Measurements from ENCODE around the gene RAB1B.

RAB1B gene

DNA sequence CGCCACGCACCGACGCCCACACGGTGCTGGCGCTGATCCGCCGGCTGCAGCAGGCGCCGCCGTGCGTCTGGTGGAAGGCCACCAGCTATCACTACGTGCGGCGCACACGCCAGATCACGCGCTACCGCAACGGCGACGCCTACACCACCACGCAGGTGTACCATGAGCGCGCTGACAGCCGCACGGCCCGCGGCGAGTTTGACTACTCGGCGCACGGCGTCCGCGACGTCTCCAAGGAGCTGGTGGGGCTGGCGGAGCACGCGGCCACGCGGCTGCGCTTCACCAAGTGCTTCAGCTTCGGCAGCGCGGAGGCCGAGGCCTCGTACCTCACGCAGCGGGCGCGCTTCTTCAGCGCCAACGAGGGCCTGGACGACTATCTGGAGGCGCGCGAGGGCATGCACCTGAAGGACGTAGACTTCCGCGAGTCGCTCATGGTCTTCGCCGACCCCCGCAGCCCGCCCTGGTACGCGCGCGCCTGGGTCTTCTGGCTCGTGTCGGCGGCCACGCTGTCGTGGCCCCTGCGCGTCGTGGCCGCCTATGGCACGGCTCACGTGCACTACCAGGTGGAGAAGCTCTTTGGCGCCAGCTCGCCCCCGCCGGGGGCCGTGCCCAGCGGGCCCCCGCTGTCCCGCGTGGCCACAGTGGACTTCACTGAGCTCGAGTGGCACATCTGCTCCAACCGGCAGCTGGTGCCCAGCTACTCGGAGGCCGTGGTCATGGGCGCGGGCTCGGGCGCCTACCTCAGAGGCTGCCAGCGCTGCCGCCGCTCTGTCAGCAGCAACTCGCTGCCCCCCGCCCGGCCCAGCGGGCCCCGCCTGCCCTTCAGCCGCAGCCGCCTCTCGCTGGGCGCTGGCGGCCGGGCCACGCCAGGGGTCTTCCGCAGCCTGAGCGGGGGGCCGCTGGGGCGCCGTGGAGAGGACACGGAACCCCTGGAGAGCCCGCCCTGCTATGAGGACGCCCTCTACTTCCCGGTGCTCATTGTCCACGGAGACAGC, 26.5 kb downstream of the RAB1B start:
- H3K4me3 ChIP-seq (ENCODE audit: low read depth in 1 of 2, low read length in 1 of 2), result no peak overlapping the region
- no peak for TF ChIP-seq CTCF (IDR thresholded peaks at IDR 0.05)

DNA sequence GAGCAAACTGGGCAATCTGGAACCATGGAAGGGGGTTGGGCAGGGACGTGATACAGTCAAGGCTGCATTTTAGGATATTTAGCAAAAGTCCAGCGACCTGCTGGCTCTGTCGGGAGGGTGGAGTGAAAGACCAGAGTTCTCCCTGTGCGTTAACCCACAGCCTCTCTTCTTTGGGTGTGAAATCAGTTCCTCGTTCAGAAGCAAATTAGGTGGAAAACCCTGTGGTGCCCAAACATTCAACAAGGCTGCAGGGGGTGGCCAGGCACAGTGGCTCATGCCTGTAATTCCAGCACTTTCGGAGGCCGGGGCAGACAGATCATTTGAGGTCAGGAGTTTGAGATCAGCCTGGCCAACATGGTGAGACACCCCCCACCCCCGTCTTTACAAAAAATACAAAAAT, 29.2 kb downstream of the RAB1B start:
- no peaks in the 10 kb centered on the region for H3K4me1 ChIP-seq (ENCODE audit: control insufficient read depth in 1 of 2, insufficient read depth in 1 of 2, low read depth in 1 of 2, low read length in 1 of 2)
- H3K27me3 ChIP-seq, result peaks cover 51% of the 10 kb centered on the region
- no peaks in the 10 kb centered on the region for H3K9me3 ChIP-seq
- TF ChIP-seq CTCF (IDR thresholded peaks at IDR 0.05), result no peak
- H3K4me3 ChIP-seq (ENCODE audit: low read depth in 1 of 2, low read length in 1 of 2), result no peak overlapping the region
- H3K27ac ChIP-seq, result no peak overlapping the region
- H3K36me3 ChIP-seq, result no peaks in the 10 kb centered on the region

More for the DNA sequence above, 26.5 kb downstream of the RAB1B start:
- Histone ChIP-seq H3K27ac (no peak overlapping the region), H3K36me3 (no peaks in the 10 kb centered on the region), H3K9me3 (no peaks in the 10 kb centered on the region), H3K27me3 (peaks cover 78% of the 10 kb centered on the region), H3K4me1 (ENCODE audit: control insufficient read depth in 1 of 2, insufficient read depth in 1 of 2, low read depth in 1 of 2, low read length in 1 of 2) (peaks cover 2 to 7% of the 10 kb centered on the region in 2 experiments)

- Histone ChIP-seq H3K36me3 (no peaks in the 10 kb centered on the region), H3K9me3 (no peaks in the 10 kb centered on the region), H3K4me3 (ENCODE audit: low read depth in 1 of 2, low read length in 1 of 2) (no peak overlapping the region), H3K27ac (no peak overlapping the region), H3K4me1 (ENCODE audit: control insufficient read depth in 1 of 2, insufficient read depth in 1 of 2, low read depth in 1 of 2, low read length in 1 of 2) (no peaks in the 10 kb centered on the region), H3K27me3 (peaks cover 36% of the 10 kb centered on the region)
- no peak for TF ChIP-seq CTCF (IDR thresholded peaks at IDR 0.05)
These were observed 30.7 kb downstream of the RAB1B start for GRCh38 chr11:66299186-66299585.

DNA sequence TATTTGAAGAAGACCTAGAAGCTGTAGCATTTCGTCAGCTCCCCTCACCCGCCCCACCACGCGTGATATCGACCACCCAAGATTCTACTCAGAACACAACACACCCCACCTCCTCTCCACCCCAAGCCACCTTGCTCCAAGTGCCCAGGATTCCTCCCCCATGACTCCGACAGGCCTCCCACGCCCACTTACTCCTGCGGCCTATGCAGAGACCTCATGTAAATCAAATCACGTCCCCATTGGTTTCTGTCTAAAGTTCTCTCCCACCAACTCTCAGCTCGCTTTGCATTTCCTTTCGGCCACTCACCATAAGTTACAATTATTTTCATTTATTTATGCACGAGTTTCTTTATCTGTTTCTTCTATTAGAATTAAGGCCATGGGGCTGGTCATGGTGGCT, 34.2 kb downstream of the RAB1B start:
- no peak for TF ChIP-seq CTCF (IDR thresholded peaks at IDR 0.05)

DNA sequence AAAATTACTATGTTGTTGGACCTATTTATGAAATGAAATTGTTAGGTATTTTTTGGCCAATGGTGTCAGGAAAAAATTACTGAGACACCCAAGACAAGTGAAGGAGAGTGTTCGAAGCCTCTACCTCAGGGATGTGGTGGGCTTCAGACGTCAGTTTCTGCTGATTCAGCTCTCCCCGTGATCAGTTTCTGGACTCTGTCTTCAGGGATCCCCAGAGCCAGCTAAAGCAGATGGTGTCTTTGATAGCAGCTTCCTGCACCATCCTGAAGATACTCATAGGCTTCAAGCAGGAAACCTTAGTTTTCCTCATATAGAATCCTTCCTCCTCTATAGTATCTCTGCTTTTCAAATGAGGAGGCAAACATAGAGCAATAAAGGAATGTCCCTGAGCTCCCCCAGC, 41.0 kb downstream of the RAB1B start:
- Histone ChIP-seq H3K27me3 (peaks cover 58% of the 10 kb centered on the region), H3K9me3 (no peaks in the 10 kb centered on the region), H3K27ac (no peak overlapping the region), H3K36me3 (no peaks in the 10 kb centered on the region), H3K4me1 (ENCODE audit: control insufficient read depth in 1 of 2, insufficient read depth in 1 of 2, low read depth in 1 of 2, low read length in 1 of 2) (peaks cover 16 to 22% of the 10 kb centered on the region in 2 experiments), H3K4me3 (ENCODE audit: low read depth in 1 of 2, low read length in 1 of 2) (no peak overlapping the region)
- TF ChIP-seq CTCF (IDR thresholded peaks at IDR 0.05), result no peak

More for the DNA sequence above, 34.2 kb downstream of the RAB1B start:
- Histone ChIP-seq H3K4me1 (ENCODE audit: control insufficient read depth in 1 of 2, insufficient read depth in 1 of 2, low read depth in 1 of 2, low read length in 1 of 2) (no peaks in the 10 kb centered on the region), H3K27me3 (peaks cover 9% of the 10 kb centered on the region), H3K9me3 (no peaks in the 10 kb centered on the region), H3K4me3 (ENCODE audit: low read depth in 1 of 2, low read length in 1 of 2) (no peak overlapping the region), H3K27ac (no peak overlapping the region), H3K36me3 (no peaks in the 10 kb centered on the region)

Data from neutrophil (primary cell).